T follicular helper cell (primary cell): ENCODE results near the gene ADGRL3.
"Not testable (repeated sequence)": the region's sequence is repeated elsewhere in the genome, so short reads cannot be mapped to it uniquely, and the experiment has no call there.

Experiments
- DNase-seq: peaks from one replicate; pipeline ENCODE4 v3.0.0-alpha.2; 2020; ENCODE audit warnings: low read depth

Gene ADGRL3

GRCh38 chr4:61638591-61638990 is 438.5 kb downstream of the ADGRL3 start:
- no peak for DNase-seq

GRCh38 chr4:61646746-61647350 is 446.7 kb downstream of the ADGRL3 start:
- DNase-seq: not testable (repeated sequence)

GRCh38 chr4:61648264-61648663 is 448.1 kb downstream of the ADGRL3 start:
- no peak for DNase-seq

- no peak for DNase-seq
Observed at GRCh38 chr4:61657016-61657415, 456.9 kb downstream of the ADGRL3 start.

- no peak for DNase-seq
Observed at GRCh38 chr4:61661960-61662359, 461.8 kb downstream of the ADGRL3 start.

- no peak for DNase-seq
Observed at GRCh38 chr4:61662362-61662761, 462.2 kb downstream of the ADGRL3 start.

GRCh38 chr4:61663310-61663709 is 463.2 kb downstream of the ADGRL3 start:
- no peak for DNase-seq

- DNase-seq: no peak
Observed at GRCh38 chr4:61665649-61666048, 465.5 kb downstream of the ADGRL3 start.

GRCh38 chr4:61666244-61666643 is 466.1 kb downstream of the ADGRL3 start:
- DNase-seq: no peak

GRCh38 chr4:61671599-61671998 is 471.5 kb downstream of the ADGRL3 start:
- no peak for DNase-seq

- DNase-seq: no peak
Observed at GRCh38 chr4:61675464-61675863, 475.3 kb downstream of the ADGRL3 start.

- no peak for DNase-seq
Observed at GRCh38 chr4:61678297-61678696, 478.2 kb downstream of the ADGRL3 start.

- DNase-seq: no peak
Observed at GRCh38 chr4:61693520-61693919, 493.4 kb downstream of the ADGRL3 start.

GRCh38 chr4:61714387-61714911 is 514.3 kb downstream of the ADGRL3 start:
- DNase-seq: no peak

- DNase-seq: no peak
Observed at GRCh38 chr4:61716426-61716825, 516.3 kb downstream of the ADGRL3 start.

- DNase-seq: no peak
Observed at GRCh38 chr4:61723492-61723891, 523.4 kb downstream of the ADGRL3 start.

GRCh38 chr4:61727286-61727685 is 527.2 kb downstream of the ADGRL3 start:
- no peak for DNase-seq

- no peak for DNase-seq
Observed at GRCh38 chr4:61734409-61734808, 534.3 kb downstream of the ADGRL3 start.

GRCh38 chr4:61739887-61740286 is 539.8 kb downstream of the ADGRL3 start:
- no peak for DNase-seq

GRCh38 chr4:61740886-61741285 is 540.8 kb downstream of the ADGRL3 start:
- no peak for DNase-seq

- no peak for DNase-seq
Observed at GRCh38 chr4:61741327-61742096, 541.4 kb downstream of the ADGRL3 start.

- no peak for DNase-seq
Observed at GRCh38 chr4:61750810-61751209, 550.7 kb downstream of the ADGRL3 start.

GRCh38 chr4:61752617-61753016 is 552.5 kb downstream of the ADGRL3 start:
- DNase-seq: no peak
